Ectodermal cell (in vitro differentiated cells): Measurements from ENCODE around the gene HAAO. TPM values are rescaled to one million over a fixed set of nuclear protein-coding genes. Genes with fewer than 3 reads are reported as not detected.
A peak's percentile ranks its signal among the peaks of the same experiment; 100 is the strongest.
"Not testable (repeated sequence)": the region's sequence is repeated elsewhere in the genome, so short reads cannot be mapped to it uniquely, and the experiment has no call there.

Source experiments
- H3K27ac ChIP-seq: 2 replicates; pipeline ENCODE4 v1.7.0; 2013; ENCODE audit warnings: mild to moderate bottlenecking, low read depth, low read length; ENCODE audit not compliant: insufficient read depth, poor library complexity, severe bottlenecking
- H3K27me3 ChIP-seq: 2 replicates; pipeline ENCODE4 v1.7.0; 2013; ENCODE audit warnings: mild to moderate bottlenecking, low read length; ENCODE audit not compliant: insufficient read depth, control insufficient read depth, poor library complexity, severe bottlenecking
- H3K36me3 ChIP-seq: one replicate; pipeline ENCODE4 v1.7.0; 2013; ENCODE audit warnings: low read length; ENCODE audit not compliant: control insufficient read depth, insufficient read depth
- H3K4me1 ChIP-seq: one replicate; pipeline ENCODE4 v1.7.0; 2013; ENCODE audit warnings: low read length; ENCODE audit not compliant: control insufficient read depth, insufficient read depth
- H3K4me3 ChIP-seq: 2 replicates; pipeline ENCODE4 v1.7.0; 2013; ENCODE audit warnings: low read depth, low read length, control low read depth; ENCODE audit not compliant: insufficient read depth
- H3K9me3 ChIP-seq: 2 replicates; pipeline ENCODE4 v1.7.0; 2013; ENCODE audit warnings: mild to moderate bottlenecking, low read length, moderate library complexity; ENCODE audit not compliant: control insufficient read depth
- whole genome bisulfite sequencing, 2 experiments: methylation state at CpG; one replicate each; pipeline ENCODE4 v1.1.7; 2013; ENCODE audit warnings: missing lambda C conversion rate in 2 of 2; 5-methylcytosine and 5-hydroxymethylcytosine counted together
- polyA plus RNA-seq, 4 experiments: library from polyadenylated mRNA; stranded (reverse); fragments of 50-300 nt; gene quantifications; one replicate each; pipeline ENCODE4 v1.2.3, GENCODE V29; 2013

The HAAO gene
- 4.5 TPM for polyA plus RNA-seq (2013, experiment 1 of 4)
- polyA plus RNA-seq (2013, experiment 2 of 4): 3.1 TPM
- 3.0 TPM for polyA plus RNA-seq (2013, experiment 3 of 4)
- 3.7 TPM for polyA plus RNA-seq (2013, experiment 4 of 4)

GRCh38 chr2:42792583-42793333, at the start of gene HAAO:
TSS of gene HAAO (minus strand) at chr2:42792583. CDS start at chr2:42792536, 47 bp downstream.
- peak within 1 kb of the TSS; percentile 41 for H3K27ac ChIP-seq
- H3K4me3 ChIP-seq: peak within 1 kb of the TSS; percentile 52
- WGBS, 2 experiments: 1% methylated on average over 75 of the region's 75 CpGs
- H3K27me3 ChIP-seq: peaks cover 35% of the 10 kb centered on the region
- no peaks in the 10 kb centered on the region for H3K4me1 ChIP-seq
- H3K9me3 ChIP-seq: no peaks in the 10 kb centered on the region
- H3K36me3 ChIP-seq: no peaks in the 10 kb centered on the region

GRCh38 chr2:42841344-42841743, 49.0 kb upstream of the HAAO start:
- H3K36me3 ChIP-seq: no peaks in the 10 kb centered on the region
- H3K4me3 ChIP-seq: no peak overlapping the region
- no peak overlapping the region for H3K27ac ChIP-seq
- WGBS, 2 experiments: 92% methylated on average over 4 to 5 of the region's 5 CpGs
- no peaks in the 10 kb centered on the region for H3K27me3 ChIP-seq
- H3K9me3 ChIP-seq: no peaks in the 10 kb centered on the region
- H3K4me1 ChIP-seq: peaks cover 7% of the 10 kb centered on the region

GRCh38 chr2:42840760-42841159, 48.4 kb upstream of the HAAO start:
- Histone ChIP-seq H3K9me3 (no peaks in the 10 kb centered on the region), H3K27ac (no peak overlapping the region), H3K27me3 (no peaks in the 10 kb centered on the region), H3K36me3 (no peaks in the 10 kb centered on the region), H3K4me1 (peaks cover 7% of the 10 kb centered on the region), H3K4me3 (no peak overlapping the region)
- 89 to 90% methylated on average over 6 of the region's 6 CpGs for WGBS, 2 experiments

- no peak overlapping the region for H3K4me3 ChIP-seq
- H3K27me3 ChIP-seq: no peaks in the 10 kb centered on the region
- peaks cover 3% of the 10 kb centered on the region for H3K4me1 ChIP-seq
- no peaks in the 10 kb centered on the region for H3K36me3 ChIP-seq
- 87% methylated on average over 4 of the region's 4 CpGs for WGBS, 2 experiments
- H3K27ac ChIP-seq: no peak overlapping the region
- H3K9me3 ChIP-seq: no peaks in the 10 kb centered on the region
Observed at GRCh38 chr2:42839809-42840501, 47.6 kb upstream of the HAAO start.

- H3K9me3 ChIP-seq: no peaks in the 10 kb centered on the region
- H3K27me3 ChIP-seq: no peaks in the 10 kb centered on the region
- no peaks in the 10 kb centered on the region for H3K36me3 ChIP-seq
- 95% methylated on average over 5 of the region's 5 CpGs for WGBS, 2 experiments
- H3K27ac ChIP-seq: no peak overlapping the region
- no peaks in the 10 kb centered on the region for H3K4me1 ChIP-seq
- no peak overlapping the region for H3K4me3 ChIP-seq
Observed at GRCh38 chr2:42838133-42838532, 45.8 kb upstream of the HAAO start.

GRCh38 chr2:42835577-42836371, 43.4 kb upstream of the HAAO start:
- no peaks in the 10 kb centered on the region for H3K27me3 ChIP-seq
- no peak overlapping the region for H3K4me3 ChIP-seq
- no peaks in the 10 kb centered on the region for H3K9me3 ChIP-seq
- 86 to 89% methylated on average over 5 of the region's 5 CpGs for WGBS, 2 experiments
- H3K36me3 ChIP-seq: no peaks in the 10 kb centered on the region
- no peak overlapping the region for H3K27ac ChIP-seq
- H3K4me1 ChIP-seq: no peaks in the 10 kb centered on the region

GRCh38 chr2:42834161-42834560, 41.8 kb upstream of the HAAO start:
- H3K9me3 ChIP-seq: no peaks in the 10 kb centered on the region
- no peak overlapping the region for H3K27ac ChIP-seq
- no peaks in the 10 kb centered on the region for H3K36me3 ChIP-seq
- peaks cover 11% of the 10 kb centered on the region for H3K4me1 ChIP-seq
- no peaks in the 10 kb centered on the region for H3K27me3 ChIP-seq
- WGBS, 2 experiments: 94 to 95% methylated on average over 7 of the region's 7 CpGs
- no peak overlapping the region for H3K4me3 ChIP-seq

GRCh38 chr2:42832289-42832634, 39.9 kb upstream of the HAAO start:
- peaks cover 11% of the 10 kb centered on the region for H3K4me1 ChIP-seq
- no peak overlapping the region for H3K4me3 ChIP-seq
- H3K9me3 ChIP-seq: no peaks in the 10 kb centered on the region
- H3K27ac ChIP-seq: no peak overlapping the region
- WGBS, 2 experiments: 92 to 95% methylated on average over 6 of the region's 6 CpGs
- no peaks in the 10 kb centered on the region for H3K36me3 ChIP-seq
- H3K27me3 ChIP-seq: peaks cover 10% of the 10 kb centered on the region

GRCh38 chr2:42831575-42832288, 39.3 kb upstream of the HAAO start:
- H3K36me3 ChIP-seq, H3K27ac ChIP-seq, H3K9me3 ChIP-seq, H3K4me3 ChIP-seq: not testable (repeated sequence)
- WGBS, 2 experiments: 88 to 90% methylated on average over 26 of the region's 26 CpGs
- H3K4me1 ChIP-seq: peaks cover 11% of the 10 kb centered on the region
- peaks cover 10% of the 10 kb centered on the region for H3K27me3 ChIP-seq
